ENCODE results near the gene ZNF470.

The ZNF470 gene

GRCh38 chr19:56567274-56568120, at the start of gene ZNF470:
TSS of gene ZNF470 (plus strand) at chr19:56567468. CDS start at chr19:56570312, 2,844 bp downstream.
- DNase-seq = peak; percentile 94

GRCh38 chr19:56525214-56525860, 41.9 kb upstream of the ZNF470 start:
- DNase-seq = no peak

GRCh38 chr19:56537442-56537841, 29.8 kb upstream of the ZNF470 start:
- no peak for DNase-seq

GRCh38 chr19:56538254-56538760, 29.0 kb upstream of the ZNF470 start:
- peak; percentile 96 for DNase-seq

GRCh38 chr19:56538761-56539263, 28.5 kb upstream of the ZNF470 start, which contains the start of gene ZFP28:
TSS of gene ZFP28 (plus strand) at chr19:56538948. CDS start at chr19:56539019, 71 bp downstream.
- DNase-seq = peak; percentile 87

DNA sequence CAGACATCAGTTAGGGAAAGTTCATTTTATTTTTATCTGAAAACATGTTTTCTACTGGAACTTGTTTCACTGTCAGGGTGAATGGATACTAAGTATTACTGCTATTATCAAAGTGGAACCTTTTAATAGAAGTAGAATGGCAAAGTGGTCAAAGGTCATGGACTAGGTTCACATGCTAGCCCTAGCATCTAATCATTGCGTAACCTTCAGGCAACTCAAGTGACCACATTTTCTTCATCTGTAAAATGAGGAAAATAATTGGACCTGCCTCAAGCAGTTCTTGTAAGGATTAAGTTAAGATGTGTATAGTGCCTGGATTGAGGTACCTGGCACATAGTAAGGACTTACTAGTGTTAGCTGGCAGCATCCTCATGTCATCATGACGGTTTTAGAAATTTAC, 23.5 kb upstream of the ZNF470 start:
- DNase-seq = no peak

DNA sequence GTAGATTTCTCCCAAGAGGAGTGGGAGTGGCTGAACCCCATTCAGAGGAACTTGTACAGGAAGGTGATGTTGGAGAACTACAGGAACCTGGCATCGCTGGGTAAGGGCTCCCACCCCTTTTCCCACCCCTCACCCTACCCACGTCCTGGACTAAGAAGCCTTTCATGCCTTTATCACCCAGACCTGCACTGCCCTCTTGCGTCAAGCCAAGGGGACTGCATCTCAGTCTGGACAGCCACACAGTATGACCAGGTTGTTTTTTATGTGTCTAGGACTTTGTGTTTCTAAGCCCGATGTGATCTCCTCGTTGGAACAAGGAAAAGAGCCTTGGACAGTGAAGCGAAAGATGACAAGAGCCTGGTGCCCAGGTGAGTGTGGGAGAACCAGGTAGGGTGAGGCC, 19.7 kb upstream of the ZNF470 start:
- no peak for DNase-seq

- no peak for DNase-seq
Observed at GRCh38 chr19:56554272-56554869, 12.9 kb upstream of the ZNF470 start.

DNA sequence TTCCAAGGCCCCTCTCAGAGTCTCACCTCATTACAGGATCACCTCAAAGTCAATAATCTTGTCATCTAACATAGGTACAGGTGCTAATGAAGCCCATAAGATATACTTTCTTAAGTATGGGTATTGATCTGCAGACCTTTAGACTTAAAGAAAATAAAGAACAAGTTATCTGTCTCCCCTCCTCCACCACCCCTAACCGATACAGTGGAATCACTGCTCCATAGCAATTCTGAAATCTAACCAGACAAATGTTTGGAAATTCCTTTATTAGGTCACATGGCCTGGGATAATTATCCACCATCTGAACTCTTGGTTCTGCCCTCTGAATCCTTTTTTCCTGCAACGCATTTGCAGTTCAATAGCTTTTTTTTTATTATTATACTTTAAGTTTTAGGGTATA, 4.5 kb upstream of the ZNF470 start:
- no peak for DNase-seq

DNA sequence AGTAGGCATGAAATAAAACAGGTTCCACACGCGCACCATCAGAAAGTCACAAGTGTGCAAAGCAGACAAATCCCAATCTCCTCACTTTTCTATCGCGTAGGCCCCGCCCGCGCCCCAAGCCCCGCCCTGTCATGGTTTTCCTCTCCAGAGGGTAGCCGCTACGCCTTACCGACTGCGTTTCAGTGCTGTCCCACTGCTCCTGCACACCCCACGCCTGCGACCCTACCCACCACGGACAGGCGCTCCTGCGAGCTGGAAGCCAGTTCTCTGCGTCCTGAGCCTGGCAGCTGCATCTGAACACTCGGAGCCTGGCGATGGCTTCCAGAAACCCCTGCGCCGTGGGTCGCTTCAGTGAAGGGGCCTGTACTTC, 379 bp upstream of the ZNF470 start:
- no peak for DNase-seq

- DNase-seq = no peak
Observed at GRCh38 chr19:56572589-56572988, 5.3 kb downstream of the ZNF470 start.

DNA sequence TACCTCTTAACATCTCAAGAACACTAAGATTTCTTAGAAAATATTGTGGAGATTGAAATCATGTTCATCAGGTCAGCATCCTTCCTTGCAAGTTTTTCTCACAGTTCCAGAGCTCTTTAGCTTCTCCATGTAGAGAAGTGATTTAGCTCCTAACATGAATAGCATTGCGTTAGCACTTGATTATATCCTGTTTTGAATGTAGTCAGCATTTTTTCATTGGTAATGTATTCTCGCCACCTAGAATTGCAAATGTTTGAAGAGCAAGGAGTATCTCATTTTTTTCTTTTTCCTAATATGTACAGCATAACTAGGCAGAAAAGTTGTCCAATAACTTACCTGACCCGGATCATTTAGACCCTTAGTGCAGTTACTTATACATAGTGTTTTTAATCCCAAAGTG, 6.6 kb downstream of the ZNF470 start:
- DNase-seq = no peak

DNA sequence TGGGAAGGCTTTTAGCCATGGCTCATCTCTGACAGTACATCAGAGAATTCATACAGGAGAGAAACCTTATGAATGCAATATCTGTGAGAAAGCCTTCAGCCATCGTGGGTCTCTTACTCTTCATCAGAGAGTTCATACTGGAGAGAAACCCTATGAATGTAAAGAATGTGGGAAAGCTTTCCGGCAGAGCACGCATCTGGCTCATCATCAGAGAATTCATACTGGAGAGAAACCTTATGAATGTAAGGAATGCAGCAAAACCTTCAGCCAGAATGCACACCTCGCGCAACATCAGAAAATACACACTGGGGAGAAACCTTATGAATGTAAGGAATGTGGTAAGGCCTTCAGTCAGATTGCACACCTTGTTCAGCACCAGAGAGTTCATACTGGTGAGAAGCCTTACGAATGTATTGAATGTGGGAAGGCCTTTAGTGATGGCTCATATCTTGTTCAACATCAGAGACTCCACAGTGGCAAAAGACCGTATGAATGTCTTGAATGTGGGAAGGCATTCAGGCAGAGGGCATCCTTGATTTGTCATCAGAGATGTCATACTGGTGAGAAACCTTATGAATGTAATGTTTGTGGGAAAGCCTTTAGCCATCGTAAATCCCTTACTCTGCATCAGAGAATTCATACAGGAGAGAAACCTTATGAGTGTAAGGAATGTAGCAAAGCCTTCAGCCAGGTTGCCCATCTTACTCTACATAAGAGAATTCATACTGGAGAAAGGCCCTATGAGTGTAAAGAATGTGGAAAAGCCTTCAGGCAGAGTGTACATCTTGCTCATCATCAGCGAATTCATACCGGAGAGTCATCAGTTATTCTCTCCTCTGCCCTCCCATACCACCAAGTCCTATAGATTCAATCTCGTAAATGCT, 10.7 kb downstream of the ZNF470 start:
- no peak for DNase-seq

DNA sequence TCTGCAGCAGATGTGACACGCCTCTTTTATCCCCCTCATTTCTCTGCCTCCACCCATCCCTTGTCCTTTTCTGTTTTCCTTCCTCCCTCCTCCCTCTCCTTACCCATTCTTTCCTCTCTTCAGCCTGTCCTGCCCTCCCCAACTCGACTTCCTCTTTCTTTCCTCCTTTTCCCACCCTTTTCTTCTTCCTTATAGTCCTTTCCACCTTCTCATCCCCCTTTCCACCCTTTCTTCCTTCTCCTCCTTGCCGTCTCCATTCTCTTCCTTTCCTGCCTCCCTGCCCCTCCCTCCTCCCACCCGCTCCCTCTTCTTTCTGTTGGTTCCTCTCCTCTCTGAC, 27.1 kb downstream of the ZNF470 start:
- DNase-seq = no peak

GRCh38 chr19:56594783-56595547, 27.7 kb downstream of the ZNF470 start, which contains the start of gene ZNF71:
TSS of gene ZNF71 (plus strand) at chr19:56595302. CDS start at chr19:56601559, 6,257 bp downstream.
- DNase-seq = peak; percentile 94

DNA sequence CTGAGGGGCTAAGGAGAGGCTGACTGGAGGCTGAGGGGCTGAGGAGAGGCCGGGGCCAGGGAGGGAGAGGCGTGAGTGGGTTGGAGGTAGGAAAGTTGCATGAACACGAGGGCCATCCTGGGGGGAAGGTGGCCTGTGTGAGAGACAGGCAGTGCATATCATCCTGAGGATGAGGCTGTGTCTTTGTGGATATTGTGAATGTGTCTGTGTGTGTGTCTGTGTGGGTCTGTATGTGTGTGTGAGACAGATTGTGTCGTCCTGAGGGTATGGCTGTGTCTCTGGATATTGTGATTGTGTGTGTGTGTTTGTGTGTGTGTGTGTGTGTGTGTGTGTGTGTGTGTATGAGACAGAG, 28.3 kb downstream of the ZNF470 start:
- DNase-seq = no peak

DNA sequence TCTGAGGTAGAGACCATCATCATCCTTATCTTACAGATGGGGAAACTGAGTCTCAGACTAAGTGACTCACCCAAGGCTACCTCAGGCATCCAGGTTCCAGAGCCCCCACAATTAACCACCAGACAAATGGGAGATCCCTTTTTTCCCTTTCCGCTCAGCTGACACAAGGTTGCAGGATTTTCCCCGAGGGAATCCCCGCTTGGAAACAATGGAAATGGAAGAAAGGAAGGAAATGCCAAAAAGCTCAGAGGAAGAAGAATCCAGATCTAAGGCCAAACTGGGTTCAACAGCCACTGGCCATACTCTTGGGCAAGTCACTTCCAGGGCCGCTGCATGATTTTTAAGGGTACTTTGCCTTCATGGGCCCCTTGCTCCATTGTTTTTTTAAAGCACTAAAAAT, 29.4 kb downstream of the ZNF470 start:
- no peak for DNase-seq

DNA sequence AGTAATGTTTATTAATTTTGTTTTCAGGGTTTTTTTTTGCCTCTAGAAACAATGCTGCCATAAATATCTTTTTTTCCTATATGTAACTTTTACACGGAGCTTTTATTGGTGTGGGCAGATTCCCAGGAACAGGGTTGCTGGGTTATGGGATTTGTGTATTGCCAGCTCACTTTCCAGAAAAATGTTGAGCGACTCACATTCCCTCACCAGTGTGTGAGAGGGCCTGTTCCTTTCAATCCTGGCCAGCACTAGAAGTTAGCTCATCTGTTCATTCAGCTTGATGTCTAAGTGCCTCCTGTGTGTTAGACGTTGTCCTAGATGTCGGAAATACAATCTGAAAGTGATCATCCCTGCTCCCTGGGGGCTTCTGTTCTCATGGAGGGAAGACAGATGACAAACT, 30.4 kb downstream of the ZNF470 start:
- no peak for DNase-seq

DNA sequence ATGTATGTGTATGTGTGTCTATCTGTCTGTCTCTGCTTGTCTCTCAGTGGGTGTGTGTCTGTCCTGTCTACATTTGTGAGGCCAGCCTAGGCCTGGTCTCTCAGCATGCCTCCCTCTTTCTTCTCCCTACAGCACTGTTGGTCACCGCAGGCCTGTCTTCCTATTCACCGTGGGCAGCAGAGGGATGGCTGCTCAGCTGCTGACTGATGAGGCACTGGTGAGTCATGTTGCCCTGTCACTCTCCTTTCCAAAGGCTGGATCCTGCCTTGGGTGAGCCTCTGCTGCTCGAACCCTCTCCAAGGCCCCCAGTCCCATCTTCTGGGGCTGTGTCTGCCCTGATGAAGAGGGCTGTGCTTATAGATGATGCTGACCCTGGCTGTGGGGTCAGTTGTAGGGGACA, 34.1 kb downstream of the ZNF470 start:
- DNase-seq = no peak

GRCh38 chr19:56603829-56604228, 36.6 kb downstream of the ZNF470 start:
- DNase-seq = no peak

- no peak for DNase-seq
Observed at GRCh38 chr19:56608274-56608964, 41.2 kb downstream of the ZNF470 start.
